Islet precursor cell (in vitro differentiated cells): Measurements from ENCODE around the gene VWA1.

Experiments used
- DNase-seq: peaks from one replicate; pipeline ENCODE4 v3.0.0-alpha.2; 2018

VWA1 gene

GRCh38 chr1:1490633-1491230 lies 55.2 kb downstream of the VWA1 start:
- no peak for DNase-seq

- DNase-seq = no peak
Observed at GRCh38 chr1:1491601-1492000, 56.1 kb downstream of the VWA1 start.
